Transverse colon (tissue), 4 donors: ENCODE data around the gene FOXL1. TPM values are rescaled to one million over a fixed set of nuclear protein-coding genes. Genes with fewer than 3 reads are reported as not detected.

ENCODE experiments used
- DNase-seq: peaks from one replicate; pipeline ENCODE4 v3.0.0-alpha.2; 2019
- H3K27ac ChIP-seq, 4 donors: fragments of 200-600 bp; sonication (generic); 2 replicates each; pipeline ENCODE4 v1.5.1; 2016 to 2018; ENCODE audit warnings: inconsistent platforms in 4 of 4
- H3K27me3 ChIP-seq: fragments of 200-600 bp; sonication (generic); 2 replicates; pipeline ENCODE4 v1.5.1; 2017; ENCODE audit warnings: inconsistent platforms
- H3K36me3 ChIP-seq, 4 donors: fragments of 200-600 bp; sonication (generic); 2 replicates each; pipeline ENCODE4 v1.5.1; 2017 to 2019; ENCODE audit warnings: inconsistent platforms in 4 of 4
- H3K4me1 ChIP-seq, 4 donors: fragments of 200-600 bp; sonication (generic); 2 replicates each; pipeline ENCODE4 v1.5.1; 2017 to 2020; ENCODE audit warnings: inconsistent platforms in 4 of 4
- H3K4me3 ChIP-seq, 4 donors: fragments of 200-600 bp; sonication (generic); 1 replicate in 1 of 4; 2 replicates in 3 of 4; pipeline versions ENCODE4 v1.5.1 to v1.6.1; 2017 to 2019; ENCODE audit warnings: inconsistent platforms in 4 of 4
- H3K9me3 ChIP-seq, 2 donors: fragments of 200-600 bp; sonication (generic); 2 replicates each; pipeline ENCODE4 v1.5.1; 2017 to 2019; ENCODE audit warnings: inconsistent platforms in 2 of 2
- CTCF ChIP-seq, 5 experiments: fragments of 200-600 bp in 3 of 5; fragments of 450-650 bp in 2 of 5; sonication (generic) in 3 of 5; IDR thresholded peaks; 1 replicate in 2 of 5; 2 replicates in 3 of 5; pipeline ENCODE4 v1.5.1; 2016 to 2017; ENCODE audit warnings: antibody characterized with exemption in 5 of 5, inconsistent platforms in 3 of 5, mild to moderate bottlenecking in 2 of 5, moderate library complexity in 1 of 5
- EP300 ChIP-seq: sonication (generic); formaldehyde crosslinking; IDR thresholded peaks from one replicate; pipeline ENCODE4 v1.6.1; 2017; ENCODE audit warnings: antibody characterized with exemption, low read depth
- POLR2A ChIP-seq: fragments of 450-650 bp; IDR thresholded peaks from one replicate; pipeline ENCODE4 v1.6.1; 2016; ENCODE audit warnings: antibody characterized with exemption, mild to moderate bottlenecking, moderate library complexity
- POLR2AphosphoS5 ChIP-seq, 3 donors: sonication (generic); formaldehyde crosslinking; IDR thresholded peaks; one replicate each; pipeline ENCODE4 v1.6.1; 2016; ENCODE audit warnings: antibody characterized with exemption in 3 of 3
- WGBS, 2 donors: methylation state at CpG; one replicate each; pipeline ENCODE4 v1.1.5; 2018; ENCODE audit warnings: low coverage in 1 of 2; 5-methylcytosine and 5-hydroxymethylcytosine counted together
- in situ Hi-C, 4 donors: fragments of 200-750 bp; cut with MboI; loops; one replicate each; pipeline versions ENCODE4 v1.15.0 to v1.15.1; 2017; ENCODE audit warnings: low sequenced_read_pairs in 3 of 4, low pct_ligation_motif_present in 1 of 4, low pct_unique_long_range_greater_than_20kb in 1 of 4
- intact Hi-C: fragments of 100-400 bp; cut with DNase I; formaldehyde crosslinking; loops from one replicate; pipeline ENCODE4 v1.15.1; 2023; ENCODE audit warnings: low total_unique reads
- total RNA-seq, 4 donors: library from RNA; depleted of rRNA; stranded (reverse); fragments of >200 nt; gene quantifications; one replicate each; pipeline ENCODE4 v1.1.0, GENCODE V29; 2016

Gene FOXL1
- total RNA-seq, 4 donors from 2014 or later: 0.75 to 2.1 (median 1.3) TPM

- peak overlapping the region in 1 of 4 donors; percentile 35 for H3K27ac ChIP-seq
- DNase-seq: no peak
- WGBS, 2 donors: 69 to 93% methylated on average over 7 to 17 of the region's 17 CpGs
- no peaks in the 10 kb centered on the region for H3K36me3 ChIP-seq
- peak overlapping the region in 2 of 4 donors; percentile 30 to 52 for H3K4me3 ChIP-seq
- intact Hi-C loops (no loop called here), in situ Hi-C loops (no loop called here)
- peaks cover 100% of the 10 kb centered on the region for H3K27me3 ChIP-seq
- H3K4me1 ChIP-seq: peaks cover 0 to 15% (median 7%) of the 10 kb centered on the region in 4 donors
- TF ChIP-seq POLR2A (no peak), EP300 (no peak), POLR2AphosphoS5 (IDR thresholded peaks at IDR 0.05) (no peak), CTCF (IDR thresholded peaks at IDR 0.05) (no peak)
- H3K9me3 ChIP-seq: no peaks in the 10 kb centered on the region
These were observed 3.2 kb upstream of the FOXL1 start for GRCh38 chr16:86575095-86575685.

GRCh38 chr16:86575754-86576557 lies 2.4 kb upstream of the FOXL1 start:
- H3K27me3 ChIP-seq: peaks cover 100% of the 10 kb centered on the region

GRCh38 chr16:86576591-86577313 lies 1.6 kb upstream of the FOXL1 start:
- 10 to 14% methylated on average over 8 to 33 of the region's 33 CpGs for WGBS, 2 donors

More at GRCh38 chr16:86575754-86576557, 2.4 kb upstream of the FOXL1 start:
- in situ Hi-C loops (no loop called here), intact Hi-C loops (no loop called here)
- DNase-seq: peak; percentile 60
- H3K27ac ChIP-seq: peak overlapping the region; percentile 40 to 76 (median 62)
- H3K4me3 ChIP-seq: peak overlapping the region in 3 of 4 donors; percentile 30 to 52 (median 37)
- TF ChIP-seq POLR2A (peak; percentile 56), POLR2AphosphoS5 (IDR thresholded peaks at IDR 0.05) (peak in 2 of 3 donors; percentile 43 to 70), EP300 (no peak), CTCF (IDR thresholded peaks at IDR 0.05) (peak in 3 of 5 experiments; percentile 7 to 36 (median 36))
- no peaks in the 10 kb centered on the region for H3K36me3 ChIP-seq
- 0 to 2% methylated on average over 5 to 47 of the region's 54 CpGs for whole genome bisulfite sequencing, 2 donors
- H3K4me1 ChIP-seq: peaks cover 0 to 15% (median 7%) of the 10 kb centered on the region in 4 donors
- H3K9me3 ChIP-seq: no peaks in the 10 kb centered on the region

GRCh38 chr16:86577314-86577971 lies 906 bp upstream of the FOXL1 start:
- WGBS, 2 donors: 11 to 36% methylated on average over 3 to 12 of the region's 12 CpGs
- Histone ChIP-seq H3K9me3 (no peaks in the 10 kb centered on the region), H3K36me3 (no peaks in the 10 kb centered on the region), H3K27me3 (peaks cover 97% of the 10 kb centered on the region), H3K4me1 (peaks cover 0 to 15% (median 7%) of the 10 kb centered on the region in 4 donors), H3K4me3 (no peak overlapping the region), H3K27ac (peak overlapping the region; percentile 48 to 76 (median 66))
- TF ChIP-seq CTCF (IDR thresholded peaks at IDR 0.05): no peak
- TF ChIP-seq EP300: no peak
- TF ChIP-seq POLR2A: no peak
- TF ChIP-seq POLR2AphosphoS5 (IDR thresholded peaks at IDR 0.05): peak in 2 of 3 donors; percentile 23 to 37
- no peak for DNase-seq
- intact Hi-C loops (no loop called here), in situ Hi-C loops (no loop called here)

More at GRCh38 chr16:86576591-86577313, 1.6 kb upstream of the FOXL1 start:
- Histone ChIP-seq H3K27me3 (peaks cover 100% of the 10 kb centered on the region), H3K4me3 (peak overlapping the region in 2 of 4 donors; percentile 16 to 52), H3K4me1 (peaks cover 0 to 15% (median 7%) of the 10 kb centered on the region in 4 donors), H3K27ac (peak overlapping the region; percentile 35 to 76 (median 54)), H3K9me3 (no peaks in the 10 kb centered on the region), H3K36me3 (no peaks in the 10 kb centered on the region)
- intact Hi-C loops: no loop called here
- TF ChIP-seq POLR2A (no peak), EP300 (no peak)
- DNase-seq: no peak
- in situ Hi-C loops: no loop called here
